ENCODE results near the gene IGFBP5.

- no peak for TF ChIP-seq CTCF (IDR thresholded peaks at IDR 0.05; ENCODE audit: extremely low read depth in 1 of 2, insufficient read depth in 1 of 2, low read depth in 1 of 2, low read length in 2 of 2)
- no peak for TF ChIP-seq JUN (IDR thresholded peaks at IDR 0.05; ENCODE audit: borderline replicate concordance, insufficient read depth, insufficient read length, low read depth)
These were observed 43.9 kb downstream of the IGFBP5 start for GRCh38 chr2:216651351-216651881.
